Measurements from ENCODE around the gene LGMN. TPM values are rescaled to one million over a fixed set of nuclear protein-coding genes. Genes with fewer than 3 reads are reported as not detected.

LGMN gene
- total and polyA plus RNA-seq, 2 of the 8 experiments (the other 6 are each of a cell fraction or from before 2014, with no cell fraction given): 57.4 to 83.4 TPM

DNA sequence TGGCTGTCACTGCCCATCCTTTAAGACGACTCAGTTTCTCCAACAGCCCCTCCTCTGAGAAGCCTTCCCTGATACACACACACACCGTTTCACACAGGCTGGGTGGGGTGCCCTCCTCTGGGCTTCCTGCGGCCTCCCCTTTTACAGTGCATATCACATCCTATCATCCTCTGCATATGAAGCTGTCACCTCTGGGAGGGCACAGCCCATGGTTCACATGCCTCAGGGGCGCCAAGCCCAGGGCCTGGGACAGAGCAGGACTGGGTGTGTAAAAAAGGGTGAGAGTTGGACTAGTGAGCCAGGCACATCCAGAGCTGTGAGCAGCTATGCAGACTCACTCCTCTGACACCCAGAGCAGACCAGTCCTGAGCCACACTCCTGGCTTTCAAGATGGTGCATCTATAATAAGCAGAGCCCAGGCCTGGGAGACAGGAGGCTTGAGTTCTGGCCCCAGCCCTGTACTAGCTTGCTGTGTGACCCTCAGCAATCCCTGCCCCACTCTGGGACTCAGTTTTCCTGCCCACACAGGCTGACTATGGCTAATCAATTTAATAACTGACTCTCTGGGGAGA, 62.6 kb downstream of the LGMN start (continued):
- TF ChIP-seq, protein P1, sequence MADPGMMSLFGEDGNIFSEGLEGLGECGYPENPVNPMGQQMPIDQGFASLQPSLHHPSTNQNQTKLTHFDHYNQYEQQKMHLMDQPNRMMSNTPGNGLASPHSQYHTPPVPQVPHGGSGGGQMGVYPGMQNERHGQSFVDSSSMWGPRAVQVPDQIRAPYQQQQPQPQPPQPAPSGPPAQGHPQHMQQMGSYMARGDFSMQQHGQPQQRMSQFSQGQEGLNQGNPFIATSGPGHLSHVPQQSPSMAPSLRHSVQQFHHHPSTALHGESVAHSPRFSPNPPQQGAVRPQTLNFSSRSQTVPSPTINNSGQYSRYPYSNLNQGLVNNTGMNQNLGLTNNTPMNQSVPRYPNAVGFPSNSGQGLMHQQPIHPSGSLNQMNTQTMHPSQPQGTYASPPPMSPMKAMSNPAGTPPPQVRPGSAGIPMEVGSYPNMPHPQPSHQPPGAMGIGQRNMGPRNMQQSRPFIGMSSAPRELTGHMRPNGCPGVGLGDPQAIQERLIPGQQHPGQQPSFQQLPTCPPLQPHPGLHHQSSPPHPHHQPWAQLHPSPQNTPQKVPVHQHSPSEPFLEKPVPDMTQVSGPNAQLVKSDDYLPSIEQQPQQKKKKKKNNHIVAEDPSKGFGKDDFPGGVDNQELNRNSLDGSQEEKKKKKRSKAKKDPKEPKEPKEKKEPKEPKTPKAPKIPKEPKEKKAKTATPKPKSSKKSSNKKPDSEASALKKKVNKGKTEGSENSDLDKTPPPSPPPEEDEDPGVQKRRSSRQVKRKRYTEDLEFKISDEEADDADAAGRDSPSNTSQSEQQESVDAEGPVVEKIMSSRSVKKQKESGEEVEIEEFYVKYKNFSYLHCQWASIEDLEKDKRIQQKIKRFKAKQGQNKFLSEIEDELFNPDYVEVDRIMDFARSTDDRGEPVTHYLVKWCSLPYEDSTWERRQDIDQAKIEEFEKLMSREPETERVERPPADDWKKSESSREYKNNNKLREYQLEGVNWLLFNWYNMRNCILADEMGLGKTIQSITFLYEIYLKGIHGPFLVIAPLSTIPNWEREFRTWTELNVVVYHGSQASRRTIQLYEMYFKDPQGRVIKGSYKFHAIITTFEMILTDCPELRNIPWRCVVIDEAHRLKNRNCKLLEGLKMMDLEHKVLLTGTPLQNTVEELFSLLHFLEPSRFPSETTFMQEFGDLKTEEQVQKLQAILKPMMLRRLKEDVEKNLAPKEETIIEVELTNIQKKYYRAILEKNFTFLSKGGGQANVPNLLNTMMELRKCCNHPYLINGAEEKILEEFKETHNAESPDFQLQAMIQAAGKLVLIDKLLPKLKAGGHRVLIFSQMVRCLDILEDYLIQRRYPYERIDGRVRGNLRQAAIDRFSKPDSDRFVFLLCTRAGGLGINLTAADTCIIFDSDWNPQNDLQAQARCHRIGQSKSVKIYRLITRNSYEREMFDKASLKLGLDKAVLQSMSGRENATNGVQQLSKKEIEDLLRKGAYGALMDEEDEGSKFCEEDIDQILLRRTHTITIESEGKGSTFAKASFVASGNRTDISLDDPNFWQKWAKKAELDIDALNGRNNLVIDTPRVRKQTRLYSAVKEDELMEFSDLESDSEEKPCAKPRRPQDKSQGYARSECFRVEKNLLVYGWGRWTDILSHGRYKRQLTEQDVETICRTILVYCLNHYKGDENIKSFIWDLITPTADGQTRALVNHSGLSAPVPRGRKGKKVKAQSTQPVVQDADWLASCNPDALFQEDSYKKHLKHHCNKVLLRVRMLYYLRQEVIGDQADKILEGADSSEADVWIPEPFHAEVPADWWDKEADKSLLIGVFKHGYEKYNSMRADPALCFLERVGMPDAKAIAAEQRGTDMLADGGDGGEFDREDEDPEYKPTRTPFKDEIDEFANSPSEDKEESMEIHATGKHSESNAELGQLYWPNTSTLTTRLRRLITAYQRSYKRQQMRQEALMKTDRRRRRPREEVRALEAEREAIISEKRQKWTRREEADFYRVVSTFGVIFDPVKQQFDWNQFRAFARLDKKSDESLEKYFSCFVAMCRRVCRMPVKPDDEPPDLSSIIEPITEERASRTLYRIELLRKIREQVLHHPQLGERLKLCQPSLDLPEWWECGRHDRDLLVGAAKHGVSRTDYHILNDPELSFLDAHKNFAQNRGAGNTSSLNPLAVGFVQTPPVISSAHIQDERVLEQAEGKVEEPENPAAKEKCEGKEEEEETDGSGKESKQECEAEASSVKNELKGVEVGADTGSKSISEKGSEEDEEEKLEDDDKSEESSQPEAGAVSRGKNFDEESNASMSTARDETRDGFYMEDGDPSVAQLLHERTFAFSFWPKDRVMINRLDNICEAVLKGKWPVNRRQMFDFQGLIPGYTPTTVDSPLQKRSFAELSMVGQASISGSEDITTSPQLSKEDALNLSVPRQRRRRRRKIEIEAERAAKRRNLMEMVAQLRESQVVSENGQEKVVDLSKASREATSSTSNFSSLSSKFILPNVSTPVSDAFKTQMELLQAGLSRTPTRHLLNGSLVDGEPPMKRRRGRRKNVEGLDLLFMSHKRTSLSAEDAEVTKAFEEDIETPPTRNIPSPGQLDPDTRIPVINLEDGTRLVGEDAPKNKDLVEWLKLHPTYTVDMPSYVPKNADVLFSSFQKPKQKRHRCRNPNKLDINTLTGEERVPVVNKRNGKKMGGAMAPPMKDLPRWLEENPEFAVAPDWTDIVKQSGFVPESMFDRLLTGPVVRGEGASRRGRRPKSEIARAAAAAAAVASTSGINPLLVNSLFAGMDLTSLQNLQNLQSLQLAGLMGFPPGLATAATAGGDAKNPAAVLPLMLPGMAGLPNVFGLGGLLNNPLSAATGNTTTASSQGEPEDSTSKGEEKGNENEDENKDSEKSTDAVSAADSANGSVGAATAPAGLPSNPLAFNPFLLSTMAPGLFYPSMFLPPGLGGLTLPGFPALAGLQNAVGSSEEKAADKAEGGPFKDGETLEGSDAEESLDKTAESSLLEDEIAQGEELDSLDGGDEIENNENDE (IDR thresholded peaks at IDR 0.05; ENCODE audit: insufficient replicate concordance, low read length): no peak
- TF ChIP-seq CTBP2 (IDR thresholded peaks at IDR 0.05; ENCODE audit: borderline replicate concordance, insufficient read depth, insufficient read length, low read length): no peak
- TF ChIP-seq SP2 (IDR thresholded peaks at IDR 0.05; ENCODE audit: low read length): no peak
- TF ChIP-seq SIN3A (conservative IDR thresholded peaks at IDR 0.05 in 1 of 2, IDR thresholded peaks at IDR 0.05 in 1 of 2; ENCODE audit: low read depth in 1 of 2, low read length in 2 of 2): no peak
- no peak for TF ChIP-seq SP1 (IDR thresholded peaks at IDR 0.05; ENCODE audit: low read depth, low read length)

Data from H1 (cell line).